ENCODE data around the gene SPEN. TPM values are rescaled to one million over a fixed set of nuclear protein-coding genes. Genes with fewer than 3 reads are reported as not detected.
A peak's percentile ranks its signal among the peaks of the same experiment; 100 is the strongest.

The SPEN gene
- total and polyA plus RNA-seq, 10 of the 15 experiments (the other 5 are each of a cell fraction or from before 2014, with no cell fraction given) = 5.2 to 58.7 (median 20.1) TPM

DNA sequence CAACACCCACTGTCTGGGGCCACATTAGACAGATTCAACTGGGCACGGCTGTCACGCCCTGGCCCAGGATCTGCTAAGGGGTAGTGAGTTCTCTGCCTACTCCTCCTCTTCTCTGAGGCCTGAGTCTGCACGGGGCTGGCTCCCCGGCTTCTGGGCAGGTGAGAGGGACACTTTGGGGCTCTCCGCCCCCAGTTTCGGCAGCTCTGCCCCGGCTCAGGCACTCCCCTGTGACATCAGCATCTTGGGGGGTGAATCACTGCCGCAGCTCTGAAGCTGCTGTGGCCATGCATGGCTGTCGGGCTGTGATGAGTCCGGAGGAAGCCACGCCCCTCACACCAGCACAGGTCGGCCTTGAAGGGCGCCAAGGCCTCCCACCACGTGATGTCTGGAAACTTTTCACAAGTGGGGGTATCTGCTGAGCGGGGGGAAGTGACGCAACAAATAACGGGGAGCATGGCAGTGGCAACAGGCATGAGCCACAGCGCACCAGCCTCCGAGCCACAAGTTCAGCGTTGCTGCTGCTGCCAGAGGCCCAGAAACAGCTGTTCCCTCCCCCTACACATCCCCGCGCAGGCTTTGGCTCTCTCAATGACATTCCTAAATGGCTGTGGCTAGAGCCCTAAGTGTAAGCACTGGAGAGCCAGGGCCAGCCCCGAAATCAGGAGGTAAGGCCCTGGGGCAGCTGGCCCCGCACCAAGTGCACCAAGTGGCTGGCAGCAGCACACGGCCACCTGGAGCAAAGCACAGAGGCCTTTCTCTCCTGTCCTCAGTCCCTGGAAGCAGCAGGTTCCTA is 102.1 kb downstream of the SPEN start:
- SMC1A ChIA-PET (ENCODE audit: uncharacterized antibody, unreplicated experiment) = interaction anchor here (0.6 to 5.6 kb wide), 10 partner anchors 13 to 134 kb away, joined by 3 to 78 read pairs (median 5); partner anchors contain the start of gene ZBTB17
- in situ Hi-C loops (cut with MboI) = no loop called here
- peak overlapping the region; percentile 73 for H3K4me2 ChIP-seq (ENCODE audit: control insufficient read depth, insufficient read depth)
- no TSS peak for BruUV-seq (replicated peaks)
- peaks cover 6 to 46% of the 10 kb centered on the region in 2 experiments for H3K36me3 ChIP-seq (ENCODE audit: control insufficient read depth in 2 of 2, insufficient read depth in 2 of 2, low read length in 1 of 2)
- H2AFZ ChIP-seq (ENCODE audit: control insufficient read depth, low read depth, low read length) = no peak overlapping the region; the same call in 1 of the 2 replicates
- peak; percentile 85 for FAIRE-seq
- peak; percentile 92 for ATAC-seq
- H3K9ac ChIP-seq (ENCODE audit: control insufficient read depth, insufficient read depth, low read length) = peak overlapping the region; percentile 57
- CTCF ChIA-PET = interaction anchor here (0.9 to 4.7 kb wide), 10 partner anchors 17 to 158 kb away, joined by 3 to 25 read pairs (median 4); partner anchors contain the start of gene ZBTB17
- intact Hi-C loops (cut with micrococcal nuclease; ENCODE audit: unreplicated experiment) = loop anchor here (1.0 to 10.0 kb wide), 3 partner anchors 17 to 105 kb away; no protein-coding TSS in a partner anchor
- DNase-seq (ENCODE audit: low read depth, low spot score) = peak; percentile 71
- H4K20me1 ChIP-seq (ENCODE audit: control insufficient read depth, insufficient read depth) = no peaks in the 10 kb centered on the region; the same call in 1 of the 2 replicates
- WGBS (ENCODE audit: insufficient coverage, insufficient replicate concordance, low lambda C conversion rate, missing lambda C conversion rate) = 8% methylated on average over 25 of the region's 25 CpGs
- POLR2A ChIA-PET = interaction anchor here (0.6 to 4.4 kb wide), 8 partner anchors 9 to 116 kb away, joined by 3 to 47 read pairs (median 5); partner anchors contain the start of genes SPEN and ZBTB17
- H3K27ac ChIP-seq (ENCODE audit: control insufficient read depth, insufficient read depth) = peak overlapping the region; percentile 79
- H3K9me3 ChIP-seq (replicated peaks; ENCODE audit: control insufficient read depth, insufficient read depth, low read length) = no peaks in the 10 kb centered on the region
- peak overlapping the region; percentile 34; the same call in 1 of the 2 replicates for H3K4me3 ChIP-seq
- H3K79me2 ChIP-seq (ENCODE audit: control insufficient read depth, insufficient read depth, low read length) = peaks cover 22% of the 10 kb centered on the region
- H3K27me3 ChIP-seq (replicated peaks in 1 of 2; ENCODE audit: control insufficient read depth in 2 of 2, insufficient read depth in 2 of 2, low read length in 1 of 2) = no peaks in the 10 kb centered on the region
- RAD21 ChIA-PET (ENCODE audit: unreplicated experiment) = interaction anchor here (0.6 to 5.0 kb wide), 14 partner anchors 8 to 134 kb away, joined by 3 to 34 read pairs (median 6); partner anchors contain the start of genes SPEN and ZBTB17
- H3K4me1 ChIP-seq (ENCODE audit: control insufficient read depth, insufficient read depth, low read length) = peaks cover 40% of the 10 kb centered on the region
- TF ChIP-seq, protein P1, sequence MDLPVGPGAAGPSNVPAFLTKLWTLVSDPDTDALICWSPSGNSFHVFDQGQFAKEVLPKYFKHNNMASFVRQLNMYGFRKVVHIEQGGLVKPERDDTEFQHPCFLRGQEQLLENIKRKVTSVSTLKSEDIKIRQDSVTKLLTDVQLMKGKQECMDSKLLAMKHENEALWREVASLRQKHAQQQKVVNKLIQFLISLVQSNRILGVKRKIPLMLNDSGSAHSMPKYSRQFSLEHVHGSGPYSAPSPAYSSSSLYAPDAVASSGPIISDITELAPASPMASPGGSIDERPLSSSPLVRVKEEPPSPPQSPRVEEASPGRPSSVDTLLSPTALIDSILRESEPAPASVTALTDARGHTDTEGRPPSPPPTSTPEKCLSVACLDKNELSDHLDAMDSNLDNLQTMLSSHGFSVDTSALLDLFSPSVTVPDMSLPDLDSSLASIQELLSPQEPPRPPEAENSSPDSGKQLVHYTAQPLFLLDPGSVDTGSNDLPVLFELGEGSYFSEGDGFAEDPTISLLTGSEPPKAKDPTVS (IDR thresholded peaks at IDR 0.05; ENCODE audit: low read depth, low read length) = no peak
- no peak for TF ChIP-seq LARP7 (IDR thresholded peaks at IDR 0.05)
- no peak for TF ChIP-seq ZBED1 (IDR thresholded peaks at IDR 0.05; ENCODE audit: borderline replicate concordance)
- TF ChIP-seq RFX5 (IDR thresholded peaks at IDR 0.05; ENCODE audit: low read depth, low read length) = no peak
- TF ChIP-seq, protein P2, sequence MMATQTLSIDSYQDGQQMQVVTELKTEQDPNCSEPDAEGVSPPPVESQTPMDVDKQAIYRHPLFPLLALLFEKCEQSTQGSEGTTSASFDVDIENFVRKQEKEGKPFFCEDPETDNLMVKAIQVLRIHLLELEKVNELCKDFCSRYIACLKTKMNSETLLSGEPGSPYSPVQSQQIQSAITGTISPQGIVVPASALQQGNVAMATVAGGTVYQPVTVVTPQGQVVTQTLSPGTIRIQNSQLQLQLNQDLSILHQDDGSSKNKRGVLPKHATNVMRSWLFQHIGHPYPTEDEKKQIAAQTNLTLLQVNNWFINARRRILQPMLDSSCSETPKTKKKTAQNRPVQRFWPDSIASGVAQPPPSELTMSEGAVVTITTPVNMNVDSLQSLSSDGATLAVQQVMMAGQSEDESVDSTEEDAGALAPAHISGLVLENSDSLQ (IDR thresholded peaks at IDR 0.05) = peak; percentile 76; the same call in 1 of the 2 replicates
- peak; percentile 80 for TF ChIP-seq ATF7 (IDR thresholded peaks at IDR 0.05; ENCODE audit: low read depth)
- TF ChIP-seq NR2C1 (IDR thresholded peaks at IDR 0.05) = no peak
- TF ChIP-seq, protein P3, sequence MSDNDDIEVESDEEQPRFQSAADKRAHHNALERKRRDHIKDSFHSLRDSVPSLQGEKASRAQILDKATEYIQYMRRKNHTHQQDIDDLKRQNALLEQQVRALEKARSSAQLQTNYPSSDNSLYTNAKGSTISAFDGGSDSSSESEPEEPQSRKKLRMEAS (IDR thresholded peaks at IDR 0.05; ENCODE audit: low read depth, low read length) = peak; percentile 86; the same call in 1 of the 2 replicates
- no peak for TF ChIP-seq RCOR1 (conservative IDR thresholded peaks at IDR 0.05; ENCODE audit: low read depth, low read length)
- no peak for TF ChIP-seq PAX8 (IDR thresholded peaks at IDR 0.05)
- peak in 1 of 2 experiments; percentile 77; a peak in 2 of 3 replicates for TF ChIP-seq EGR1 (IDR thresholded peaks at IDR 0.05; ENCODE audit: borderline replicate concordance in 1 of 2, low read depth in 2 of 2, low read length in 2 of 2)
- no peak for TF ChIP-seq FOXM1 (IDR thresholded peaks at IDR 0.05; ENCODE audit: low read depth, low read length)
- TF ChIP-seq GATAD2B (conservative IDR thresholded peaks at IDR 0.05; ENCODE audit: low read depth) = 0 out of 2 replicates have a peak, but pooled peaks have one; percentile 19
- TF ChIP-seq, protein P4, sequence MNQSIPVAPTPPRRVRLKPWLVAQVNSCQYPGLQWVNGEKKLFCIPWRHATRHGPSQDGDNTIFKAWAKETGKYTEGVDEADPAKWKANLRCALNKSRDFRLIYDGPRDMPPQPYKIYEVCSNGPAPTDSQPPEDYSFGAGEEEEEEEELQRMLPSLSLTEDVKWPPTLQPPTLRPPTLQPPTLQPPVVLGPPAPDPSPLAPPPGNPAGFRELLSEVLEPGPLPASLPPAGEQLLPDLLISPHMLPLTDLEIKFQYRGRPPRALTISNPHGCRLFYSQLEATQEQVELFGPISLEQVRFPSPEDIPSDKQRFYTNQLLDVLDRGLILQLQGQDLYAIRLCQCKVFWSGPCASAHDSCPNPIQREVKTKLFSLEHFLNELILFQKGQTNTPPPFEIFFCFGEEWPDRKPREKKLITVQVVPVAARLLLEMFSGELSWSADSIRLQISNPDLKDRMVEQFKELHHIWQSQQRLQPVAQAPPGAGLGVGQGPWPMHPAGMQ (IDR thresholded peaks at IDR 0.05; ENCODE audit: borderline replicate concordance) = no peak
- TF ChIP-seq RBBP5 (conservative IDR thresholded peaks at IDR 0.05) = no peak
- TF ChIP-seq TBL1XR1 (IDR thresholded peaks at IDR 0.05; ENCODE audit: low read depth, low read length) = no peak
- TF ChIP-seq RB1 (IDR thresholded peaks at IDR 0.05; ENCODE audit: borderline replicate concordance) = peak; percentile 79; the same call in 1 of the 2 replicates
- no peak; the same call in 1 of the 2 replicates for TF ChIP-seq SMC3 (IDR thresholded peaks at IDR 0.05; ENCODE audit: borderline replicate concordance, low read length)
- no peak for TF ChIP-seq TARDBP (IDR thresholded peaks at IDR 0.05; ENCODE audit: borderline replicate concordance)
- TF ChIP-seq CHD1 (IDR thresholded peaks at IDR 0.05; ENCODE audit: low read depth, low read length) = no peak
- peak; percentile 79 for TF ChIP-seq YY1 (IDR thresholded peaks at IDR 0.05; ENCODE audit: low read depth, low read length)
